Activated naive CD8-positive, alpha-beta T cell treated with anti-CD3 and anti-CD28 coated beads, Interleukin-2, amount 50 U/mL, for 16 hours (primary cell): ENCODE measurements around the gene HDAC4.

ENCODE experiments used
- DNase-seq: peaks from one replicate; pipeline ENCODE4 v3.0.0-alpha.2; 2020; ENCODE audit warnings: low read depth, low spot score

Gene HDAC4

GRCh38 chr2:239155806-239156480, 244.9 kb downstream of the HDAC4 start:
- DNase-seq, result no peak

DNA sequence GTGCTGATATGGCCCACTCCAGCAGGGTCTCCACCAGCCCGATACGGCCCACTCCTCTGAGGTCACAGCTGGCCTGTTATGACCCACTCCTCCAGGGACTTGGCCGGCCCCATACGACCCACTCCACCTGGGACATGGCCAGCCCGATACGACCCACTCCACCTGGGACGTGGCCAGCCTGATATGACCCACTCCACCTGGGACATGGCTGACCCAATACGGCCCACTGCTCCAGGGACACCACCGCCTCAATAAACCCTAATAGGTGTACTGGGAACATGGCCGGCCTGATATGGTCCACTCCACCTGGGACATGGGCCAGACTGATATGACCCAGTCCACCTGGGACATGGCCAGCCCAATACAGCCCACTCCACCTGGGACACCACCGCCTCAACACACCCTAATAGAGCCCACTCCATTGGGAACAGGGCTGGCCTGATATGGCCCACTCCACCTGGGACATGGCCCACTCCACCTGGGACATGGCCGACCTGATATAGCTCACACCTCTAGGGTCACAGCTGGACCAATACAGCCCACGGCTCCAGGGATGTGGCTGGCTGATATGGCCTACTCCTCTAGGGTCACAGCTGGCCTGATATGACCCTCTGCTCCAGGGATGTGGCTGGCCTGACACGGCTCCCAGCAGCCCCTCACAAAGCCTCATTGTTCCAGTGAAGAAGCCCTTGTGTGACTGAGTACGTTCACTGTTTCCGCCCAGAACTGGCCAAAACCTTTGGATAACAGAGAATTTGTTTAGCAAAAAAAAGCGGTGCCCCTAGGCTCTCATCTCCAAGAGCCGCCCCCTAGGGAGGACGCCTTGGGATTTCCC, 245.6 kb downstream of the HDAC4 start:
- no peak for DNase-seq

- DNase-seq, result no peak
Observed at GRCh38 chr2:239153806-239154591, 246.8 kb downstream of the HDAC4 start.

DNA sequence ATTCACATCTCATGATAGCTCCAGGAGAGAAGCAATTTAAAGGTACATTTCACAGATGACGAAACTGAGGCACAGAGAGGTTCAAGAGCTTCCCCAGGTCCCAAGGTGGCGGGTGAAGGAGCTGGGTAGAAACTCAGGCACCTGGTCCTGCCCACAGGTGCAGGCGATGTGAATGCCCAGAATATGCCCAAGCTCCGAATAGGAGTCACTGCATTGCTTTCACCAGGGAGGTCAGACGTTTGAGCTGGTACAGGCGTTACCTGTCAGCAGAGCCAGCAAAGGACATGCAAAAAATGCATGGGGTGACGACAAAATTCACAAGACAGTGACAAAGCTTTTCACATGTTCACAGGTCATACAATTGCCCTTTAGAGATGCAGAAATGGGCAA, 247.9 kb downstream of the HDAC4 start:
- no peak for DNase-seq

- DNase-seq, result no peak
Observed at GRCh38 chr2:239152239-239152915, 248.4 kb downstream of the HDAC4 start.

GRCh38 chr2:239151201-239152131, 249.4 kb downstream of the HDAC4 start:
- DNase-seq, result no peak

DNA sequence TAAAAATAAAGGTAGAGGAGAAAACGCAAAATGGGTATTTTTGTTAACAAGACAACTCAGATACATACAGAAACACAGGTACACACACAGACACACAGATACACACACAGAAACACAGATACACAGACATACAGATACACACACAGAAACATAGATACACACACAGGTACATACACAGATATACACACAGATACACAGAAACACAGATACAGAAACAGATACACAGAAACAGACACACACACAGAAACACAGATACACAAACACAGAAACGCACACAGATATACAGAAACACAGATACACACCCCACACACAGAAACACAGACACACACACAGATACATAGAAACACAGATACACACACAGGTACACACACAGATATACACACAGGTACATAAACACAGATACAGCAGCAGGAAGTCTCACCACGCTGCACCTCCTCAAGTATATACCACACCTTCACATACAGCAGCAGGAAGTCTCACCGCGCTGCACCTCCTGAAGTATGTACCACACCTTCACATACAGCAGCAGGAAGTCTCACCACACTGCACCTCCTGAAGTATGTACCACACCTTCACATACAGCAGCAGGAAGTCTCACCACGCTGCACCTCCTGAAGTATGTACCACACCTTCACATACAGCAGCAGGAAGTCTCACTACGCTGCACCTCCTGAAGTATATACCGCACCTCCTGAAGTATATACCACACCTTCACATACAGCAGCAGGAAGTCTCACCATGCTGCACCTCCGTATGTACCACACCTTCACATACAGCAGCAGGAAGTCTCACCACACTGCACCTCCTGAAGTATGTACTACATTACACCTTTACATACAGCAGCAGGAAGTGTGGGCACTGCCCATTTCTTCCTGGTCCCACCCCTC, 250.5 kb downstream of the HDAC4 start:
- no peak for DNase-seq

GRCh38 chr2:239149501-239149900, 251.3 kb downstream of the HDAC4 start:
- DNase-seq, result no peak

DNA sequence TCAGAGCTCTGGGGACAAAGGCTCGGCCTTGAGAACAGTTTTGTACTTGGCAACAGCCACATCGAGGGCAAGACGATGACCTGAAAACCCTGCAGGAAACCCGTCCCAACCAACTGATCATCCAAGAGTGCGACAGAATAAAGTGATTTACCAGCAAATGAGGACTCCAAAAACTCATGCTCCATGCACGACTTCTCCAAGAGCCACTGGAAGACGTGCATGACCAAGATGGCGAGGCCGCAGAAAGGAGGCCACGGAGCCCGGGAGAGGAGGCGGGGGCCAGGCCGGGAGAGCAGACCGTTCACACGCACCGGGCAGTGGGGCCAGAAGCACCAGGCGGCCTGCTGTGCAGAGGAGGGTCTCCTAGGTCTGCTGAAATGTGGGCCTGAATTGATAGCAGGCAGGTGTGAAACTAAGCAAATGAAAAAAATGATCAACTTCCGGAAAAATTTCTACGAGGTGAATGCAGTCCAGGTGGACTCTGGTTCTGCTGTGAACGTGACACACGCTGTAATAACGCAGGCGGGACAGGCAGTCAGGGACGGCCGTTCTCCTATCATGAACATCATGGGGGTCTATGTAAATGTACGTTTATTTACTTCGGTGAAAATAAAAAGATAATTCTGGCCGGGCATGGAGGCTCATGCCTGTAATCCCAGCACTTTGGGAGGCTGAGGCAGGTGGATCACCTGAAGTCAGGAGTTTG, 252.2 kb downstream of the HDAC4 start:
- no peak for DNase-seq

DNA sequence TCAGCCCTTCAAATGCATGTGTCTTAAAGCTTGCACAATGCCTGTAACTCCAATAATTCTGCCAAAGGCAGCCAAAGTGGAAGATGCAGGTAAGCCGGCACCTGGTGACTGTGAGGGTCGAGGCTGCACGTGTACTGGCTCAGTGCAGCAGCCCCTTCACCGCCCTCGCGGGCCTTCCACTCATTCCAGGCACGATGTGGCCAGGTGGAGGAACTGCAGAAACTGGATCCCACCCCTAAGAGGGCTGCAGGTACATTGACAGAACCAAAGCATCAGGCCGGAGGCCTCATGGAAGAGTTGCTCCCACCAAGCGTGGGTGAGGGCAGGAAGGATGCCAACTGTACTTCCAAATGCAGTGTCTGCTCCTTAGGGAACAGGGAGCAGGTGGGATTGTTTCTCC, 253.4 kb downstream of the HDAC4 start:
- no peak for DNase-seq

DNA sequence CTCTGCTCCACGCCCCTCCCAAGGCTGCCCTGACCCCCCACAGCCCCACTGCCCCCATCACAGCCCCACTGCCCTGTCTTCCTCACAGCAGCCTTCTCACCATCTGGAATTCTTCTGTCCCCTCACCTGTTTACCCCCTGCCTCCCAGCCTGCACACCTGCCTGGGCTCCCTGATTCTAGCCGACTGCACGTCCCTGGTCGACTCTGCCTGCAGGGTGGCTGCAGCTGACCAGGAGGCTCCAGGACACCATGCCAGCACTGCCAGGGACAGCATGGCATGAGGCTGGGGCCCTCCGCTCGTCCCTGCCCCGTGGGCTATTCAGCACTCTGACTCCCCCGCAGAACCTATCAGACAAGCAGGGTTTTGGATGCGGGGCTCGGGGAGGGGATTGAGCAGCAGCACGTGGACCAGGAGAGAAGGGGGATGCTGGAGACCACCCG, 254.1 kb downstream of the HDAC4 start:
- no peak for DNase-seq

DNA sequence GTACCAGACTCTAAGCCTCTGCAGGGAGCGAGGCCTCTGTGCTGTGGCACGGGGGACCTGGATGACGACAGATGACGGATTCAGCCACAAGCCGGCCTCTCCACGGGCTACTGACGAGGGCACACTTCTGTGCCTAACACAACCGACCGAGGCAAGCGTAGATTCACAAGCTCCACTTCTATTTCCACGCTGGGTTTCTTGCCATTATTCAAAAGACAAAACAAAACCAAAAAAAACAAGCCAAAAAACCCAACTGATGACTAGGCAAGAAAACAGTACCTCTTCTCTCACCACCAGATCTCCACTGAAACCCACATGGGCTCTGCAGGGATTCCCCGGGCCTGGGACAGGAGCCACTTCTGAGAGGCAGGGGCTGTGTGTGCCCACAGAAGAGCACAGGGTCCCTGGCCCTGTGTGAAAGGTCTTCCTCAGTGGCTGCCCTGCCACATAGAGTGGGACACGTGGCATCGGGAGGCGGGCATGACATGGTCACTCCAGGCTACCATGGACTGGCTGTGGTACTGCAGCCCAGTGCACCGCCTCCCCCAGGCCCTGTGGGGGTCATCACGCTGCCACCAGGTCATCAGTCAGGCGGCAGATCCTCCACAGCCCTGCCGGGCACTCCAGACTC, 254.7 kb downstream of the HDAC4 start:
- no peak for DNase-seq

GRCh38 chr2:239145601-239146000, 255.2 kb downstream of the HDAC4 start:
- DNase-seq, result no peak

DNA sequence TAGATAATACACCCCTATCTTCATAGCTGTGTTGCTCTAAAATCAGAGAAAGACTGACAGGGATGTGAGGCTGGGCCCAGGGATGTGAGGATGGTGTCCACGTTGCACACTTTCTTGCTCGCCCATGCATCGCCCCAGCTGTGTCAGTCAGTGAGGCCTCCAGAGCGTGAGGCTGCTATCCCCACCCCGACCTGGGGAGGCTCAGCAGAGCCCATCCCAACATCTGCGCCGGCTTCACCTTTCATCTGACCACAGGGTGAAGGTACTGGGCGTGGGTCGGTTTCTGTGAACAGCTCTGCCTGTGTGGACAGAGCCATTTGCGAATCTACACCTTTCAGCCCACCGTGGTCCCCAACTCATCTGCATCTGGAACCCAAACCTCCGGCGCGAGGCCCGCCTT, 255.7 kb downstream of the HDAC4 start:
- DNase-seq, result no peak

GRCh38 chr2:239144713-239144999, 256.2 kb downstream of the HDAC4 start:
- DNase-seq, result no peak

DNA sequence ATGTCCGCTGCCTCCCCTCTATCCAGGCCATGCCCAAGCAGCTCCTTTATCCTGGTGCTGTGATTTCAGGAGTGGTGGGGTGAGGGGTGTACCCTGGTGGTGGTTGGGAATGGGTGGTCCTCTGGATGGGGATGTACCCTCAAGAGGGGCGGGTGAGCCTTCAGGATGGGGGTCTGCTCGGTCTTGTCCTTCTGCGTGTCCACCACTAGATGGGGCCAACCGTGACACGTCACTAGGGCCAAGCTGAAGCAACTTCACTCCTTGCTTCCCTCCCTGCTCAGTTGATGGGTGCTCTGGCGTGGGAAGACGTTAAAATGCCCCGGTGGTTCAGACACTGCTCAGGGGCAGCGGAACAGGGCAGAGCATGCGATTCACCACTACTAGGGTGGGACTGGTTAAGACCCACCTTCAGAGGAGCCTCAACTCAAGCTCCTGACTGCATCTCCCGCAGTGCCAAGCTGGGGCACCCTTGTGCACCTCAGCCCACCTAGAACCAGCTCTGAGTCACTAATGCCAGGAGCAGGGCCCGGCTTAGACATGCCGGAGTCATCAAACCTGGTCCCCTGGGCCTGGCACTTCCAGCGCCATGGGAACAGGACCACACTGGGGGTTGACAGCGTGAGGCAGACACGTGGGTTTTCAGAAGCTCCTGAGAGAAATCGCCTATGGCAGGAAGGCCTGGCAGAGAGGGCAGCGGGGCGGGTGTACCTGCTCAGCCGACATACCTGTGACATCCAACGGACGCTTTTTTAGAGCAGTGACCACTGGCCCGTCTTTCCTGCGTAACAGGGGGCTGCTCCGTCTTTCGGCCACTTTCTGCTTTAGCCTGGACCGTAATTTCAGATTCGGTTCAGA, 256.7 kb downstream of the HDAC4 start:
- DNase-seq, result no peak

DNA sequence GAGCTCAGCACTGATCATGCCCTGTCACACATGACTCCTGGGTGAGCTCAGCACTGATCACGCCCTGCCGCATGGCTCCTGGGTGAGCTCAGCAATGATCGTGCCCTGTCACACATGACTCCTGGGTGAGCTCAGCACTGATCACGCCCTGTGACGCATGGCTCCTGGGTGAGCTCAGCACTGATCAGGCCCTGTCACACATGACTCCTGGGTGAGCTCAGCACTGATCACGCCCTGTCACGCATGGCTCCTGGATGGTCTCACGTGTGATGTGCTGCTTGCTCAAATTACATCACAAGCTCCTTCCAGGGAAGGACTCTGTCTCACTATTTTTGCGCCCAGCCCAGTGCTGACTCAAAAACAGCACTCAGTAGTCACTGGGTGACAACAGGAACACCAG, 258.0 kb downstream of the HDAC4 start:
- no peak for DNase-seq

DNA sequence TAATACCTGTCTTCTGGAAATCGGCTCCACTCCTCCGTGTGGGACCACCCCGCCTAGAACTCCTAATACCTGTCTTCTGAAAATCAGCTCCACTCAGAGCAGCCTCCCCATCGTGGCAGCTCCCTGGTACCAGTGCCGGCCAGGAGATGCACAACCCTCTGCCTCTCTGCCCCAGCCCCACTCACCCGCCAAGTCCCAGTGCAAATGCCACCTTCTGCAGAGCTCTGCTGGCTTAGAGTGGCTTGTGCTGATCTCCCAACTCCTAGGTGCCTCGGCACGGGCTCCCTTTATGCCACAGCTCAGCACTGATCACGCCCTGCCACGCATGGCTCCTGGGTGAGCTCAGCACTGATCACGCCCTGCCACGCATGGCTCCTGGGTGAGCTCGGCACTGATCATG, 258.5 kb downstream of the HDAC4 start:
- no peak for DNase-seq
